Activated B cell treated with CpG ODN at 0.5 μM for 24 hours (primary cell): ENCODE results near the gene CARD10. TPM values are rescaled to one million over a fixed set of nuclear protein-coding genes. Genes with fewer than 3 reads are reported as not detected.

Experiments
- ATAC-seq: fragments of 200-7000 bp; cut with Tn5 transposase; one replicate; pipeline ENCODE4 v1.10.0; 2021; ENCODE audit warnings: low read depth, mild to moderate bottlenecking, moderate library complexity
- CTCF ChIA-PET: fragments of 350-600 bp; sonication (Branson Sonifier 250); formaldehyde crosslinking; loops from one replicate; lab custom pipeline; 2021; ENCODE audit warnings: antibody characterized with exemption; lab: Charles Lee
- POLR2A ChIA-PET: fragments of 350-600 bp; sonication (Branson Sonifier 250); formaldehyde crosslinking; loops from one replicate; lab custom pipeline; 2021; ENCODE audit warnings: antibody characterized with exemption; lab: Charles Lee
- DNase-seq: peaks from one replicate; pipeline ENCODE4 v3.0.0; 2022
- H3K27ac Mint-ChIP-seq: one replicate; pipeline ENCODE4 v1.8.0; 2020; ENCODE audit warnings: mixed read lengths
- H3K27me3 Mint-ChIP-seq: one replicate; pipeline ENCODE4 v1.8.0; 2021; ENCODE audit warnings: mixed read lengths
- H3K36me3 Mint-ChIP-seq: one replicate; pipeline ENCODE4 v1.8.0; 2021; ENCODE audit warnings: low read depth, mixed read lengths
- H3K4me1 Mint-ChIP-seq: one replicate; pipeline ENCODE4 v1.8.0; 2021; ENCODE audit warnings: mixed read lengths
- H3K4me3 Mint-ChIP-seq: one replicate; pipeline ENCODE4 v1.8.0; 2020; ENCODE audit warnings: mild to moderate bottlenecking, mixed read lengths
- H3K9me3 Mint-ChIP-seq: one replicate; pipeline ENCODE4 v1.8.0; 2020; ENCODE audit warnings: mixed read lengths
- CTCF ChIP-seq: fragments of 200-600 bp; IDR thresholded peaks from one replicate; pipeline ENCODE4 v1.8.0; 2022; ENCODE audit warnings: antibody characterized with exemption, mild to moderate bottlenecking
- intact Hi-C: fragments of 100-400 bp; cut with micrococcal nuclease; formaldehyde crosslinking; loops from one replicate; pipeline ENCODE4 v1.15.1; 2024
- total RNA-seq: library from RNA; stranded (reverse); gene quantifications from 2 replicates; pipeline ENCODE4 v1.2.3, GENCODE V29; 2022

Gene CARD10
- total RNA-seq, 1 donor from 2014 or later, result not detected

GRCh38 chr22:37454857-37455686 lies 64.1 kb downstream of the CARD10 start:
- Mint-ChIP-seq H3K9me3 (no peaks in the 10 kb centered on the region), H3K36me3 (peaks cover 13% of the 10 kb centered on the region), H3K27me3 (no peaks in the 10 kb centered on the region), H3K4me1 (peaks cover 2% of the 10 kb centered on the region), H3K4me3 (no peak overlapping the region), H3K27ac (no peak overlapping the region)
- intact Hi-C loops, result loop anchor here (10.0 kb wide), 1 partner anchor 260 kb away; no protein-coding TSS in a partner anchor
- ChIA-PET POLR2A (no interaction called here), CTCF (interaction anchor here (1.0 to 3.8 kb wide), 4 partner anchors 139 to 194 kb away, joined by 3 to 45 read pairs (median 5); no protein-coding TSS in a partner anchor)
- DNase-seq (no peak), ATAC-seq (no peak)
- no peak for TF ChIP-seq CTCF

- no peak for ATAC-seq
- no peaks in the 10 kb centered on the region for H3K9me3 Mint-ChIP-seq
Measured at GRCh38 chr22:37453696-37454095, 65.5 kb downstream of the CARD10 start.

GRCh38 chr22:37451218-37451617 lies 68.0 kb downstream of the CARD10 start:
- CTCF ChIA-PET, result no interaction called here
- no peak for ATAC-seq

More at GRCh38 chr22:37453696-37454095, 65.5 kb downstream of the CARD10 start:
- Mint-ChIP-seq H3K4me3 (no peak overlapping the region), H3K36me3 (peaks cover 5% of the 10 kb centered on the region), H3K27ac (no peak overlapping the region), H3K4me1 (peaks cover 2% of the 10 kb centered on the region), H3K27me3 (no peaks in the 10 kb centered on the region)
- TF ChIP-seq CTCF, result no peak
- POLR2A ChIA-PET, result no interaction called here
- intact Hi-C loops, result loop anchor here (10.0 kb wide), 1 partner anchor 259 kb away; no protein-coding TSS in a partner anchor
- DNase-seq, result no peak
- CTCF ChIA-PET, result no interaction called here

GRCh38 chr22:37449331-37450001 lies 69.7 kb downstream of the CARD10 start:
- CTCF ChIA-PET, result interaction anchor here (1.2 kb wide), 1 partner anchor 133 kb away, joined by 3 read pairs; no protein-coding TSS in a partner anchor
- no peaks in the 10 kb centered on the region for H3K9me3 Mint-ChIP-seq
- intact Hi-C loops, result loop anchor here (10.0 kb wide), 1 partner anchor 255 kb away; no protein-coding TSS in a partner anchor
- DNase-seq, result no peak
- no peak for TF ChIP-seq CTCF
- H3K27me3 Mint-ChIP-seq, result peaks cover 9% of the 10 kb centered on the region
- H3K36me3 Mint-ChIP-seq, result no peaks in the 10 kb centered on the region
- POLR2A ChIA-PET, result no interaction called here
- no peak overlapping the region for H3K4me3 Mint-ChIP-seq
- ATAC-seq, result no peak
- H3K4me1 Mint-ChIP-seq, result peaks cover 2% of the 10 kb centered on the region
- H3K27ac Mint-ChIP-seq, result no peak overlapping the region

More at GRCh38 chr22:37451218-37451617, 68.0 kb downstream of the CARD10 start:
- no peaks in the 10 kb centered on the region for H3K36me3 Mint-ChIP-seq
- no peak overlapping the region for H3K27ac Mint-ChIP-seq
- H3K9me3 Mint-ChIP-seq, result no peaks in the 10 kb centered on the region
- TF ChIP-seq CTCF, result no peak
- no peak overlapping the region for H3K4me3 Mint-ChIP-seq
- H3K27me3 Mint-ChIP-seq, result peaks cover 7% of the 10 kb centered on the region
- intact Hi-C loops, result loop anchor here (10.0 kb wide), 1 partner anchor 256 kb away; no protein-coding TSS in a partner anchor
- DNase-seq, result no peak
- H3K4me1 Mint-ChIP-seq, result peaks cover 2% of the 10 kb centered on the region
- POLR2A ChIA-PET, result no interaction called here
